ENCODE data around the gene CLASP1. TPM values are rescaled to one million over a fixed set of nuclear protein-coding genes. Genes with fewer than 3 reads are reported as not detected.
"Not testable (repeated sequence)": the region's sequence is repeated elsewhere in the genome, so short reads cannot be mapped to it uniquely, and the experiment has no call there.

CLASP1 gene
- total and polyA plus RNA-seq, 2 experiments from 2014 or later: 16.6 to 56.3 TPM

GRCh38 chr2:121375621-121376159, 273.6 kb downstream of the CLASP1 start (continued):
- TF ChIP-seq, protein P1, sequence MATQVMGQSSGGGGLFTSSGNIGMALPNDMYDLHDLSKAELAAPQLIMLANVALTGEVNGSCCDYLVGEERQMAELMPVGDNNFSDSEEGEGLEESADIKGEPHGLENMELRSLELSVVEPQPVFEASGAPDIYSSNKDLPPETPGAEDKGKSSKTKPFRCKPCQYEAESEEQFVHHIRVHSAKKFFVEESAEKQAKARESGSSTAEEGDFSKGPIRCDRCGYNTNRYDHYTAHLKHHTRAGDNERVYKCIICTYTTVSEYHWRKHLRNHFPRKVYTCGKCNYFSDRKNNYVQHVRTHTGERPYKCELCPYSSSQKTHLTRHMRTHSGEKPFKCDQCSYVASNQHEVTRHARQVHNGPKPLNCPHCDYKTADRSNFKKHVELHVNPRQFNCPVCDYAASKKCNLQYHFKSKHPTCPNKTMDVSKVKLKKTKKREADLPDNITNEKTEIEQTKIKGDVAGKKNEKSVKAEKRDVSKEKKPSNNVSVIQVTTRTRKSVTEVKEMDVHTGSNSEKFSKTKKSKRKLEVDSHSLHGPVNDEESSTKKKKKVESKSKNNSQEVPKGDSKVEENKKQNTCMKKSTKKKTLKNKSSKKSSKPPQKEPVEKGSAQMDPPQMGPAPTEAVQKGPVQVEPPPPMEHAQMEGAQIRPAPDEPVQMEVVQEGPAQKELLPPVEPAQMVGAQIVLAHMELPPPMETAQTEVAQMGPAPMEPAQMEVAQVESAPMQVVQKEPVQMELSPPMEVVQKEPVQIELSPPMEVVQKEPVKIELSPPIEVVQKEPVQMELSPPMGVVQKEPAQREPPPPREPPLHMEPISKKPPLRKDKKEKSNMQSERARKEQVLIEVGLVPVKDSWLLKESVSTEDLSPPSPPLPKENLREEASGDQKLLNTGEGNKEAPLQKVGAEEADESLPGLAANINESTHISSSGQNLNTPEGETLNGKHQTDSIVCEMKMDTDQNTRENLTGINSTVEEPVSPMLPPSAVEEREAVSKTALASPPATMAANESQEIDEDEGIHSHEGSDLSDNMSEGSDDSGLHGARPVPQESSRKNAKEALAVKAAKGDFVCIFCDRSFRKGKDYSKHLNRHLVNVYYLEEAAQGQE (IDR thresholded peaks at IDR 0.05; ENCODE audit: unreplicated experiment): no peak
- TF ChIP-seq POLR2AphosphoS5 (IDR thresholded peaks at IDR 0.05; ENCODE audit: low read depth) (no peak), EZH2phosphoT487 (IDR thresholded peaks at IDR 0.05; ENCODE audit: unreplicated experiment) (no peak)

DNA sequence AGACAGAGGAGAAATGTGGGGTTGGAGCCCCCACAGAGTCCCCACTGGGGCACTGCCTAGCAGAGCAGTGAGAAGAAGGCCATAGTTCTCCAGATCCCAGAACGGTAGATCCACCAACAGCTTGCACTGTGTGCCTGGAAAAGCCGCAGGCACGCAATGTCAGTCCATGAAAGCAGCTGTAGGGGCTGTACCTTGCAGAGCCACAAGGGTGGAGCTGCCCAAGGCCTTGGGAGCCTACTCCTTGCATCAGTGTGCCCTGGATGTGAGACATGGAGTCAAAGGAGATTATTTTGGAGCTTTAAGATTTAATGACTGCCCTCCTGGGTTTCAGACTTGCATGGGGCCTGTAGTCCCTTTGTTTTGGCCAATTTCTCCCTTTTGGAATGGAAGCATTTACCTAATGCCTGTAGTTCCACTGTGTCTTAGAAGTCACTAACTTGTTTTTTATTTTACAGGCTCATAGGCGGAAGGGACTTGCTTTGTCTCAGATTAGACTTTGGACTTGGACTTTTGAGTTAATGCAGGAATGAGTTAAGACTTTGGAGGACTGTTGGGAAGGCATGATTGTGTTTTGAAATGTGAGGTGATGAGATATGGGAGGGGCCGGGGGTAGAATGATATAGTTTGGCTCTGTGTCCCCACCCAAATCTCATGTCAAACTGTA, 274.7 kb downstream of the CLASP1 start:
- H3K36me3 ChIP-seq (ENCODE audit: insufficient read depth): peaks cover 18% of the 10 kb centered on the region
- not testable (repeated sequence) for H4K20me1 ChIP-seq (replicated peaks; ENCODE audit: insufficient read depth); H3K4me1 ChIP-seq (ENCODE audit: insufficient read depth); H3K79me2 ChIP-seq (replicated peaks; ENCODE audit: insufficient read depth); H3K27ac ChIP-seq (ENCODE audit: low read depth); H3K9me3 Mint-ChIP-seq; H2AFZ ChIP-seq; H3K4me3 Mint-ChIP-seq; H3K27ac Mint-ChIP-seq; H3K9me2 ChIP-seq (ENCODE audit: insufficient read depth); DNase-seq (ENCODE audit: low spot score); H3K4me3 ChIP-seq; H3K27me3 ChIP-seq (ENCODE audit: insufficient read depth); H3K27me3 Mint-ChIP-seq (ENCODE audit: insufficient read depth, low read depth, poor library complexity); ATAC-seq; H3K4me2 ChIP-seq; H3F3A ChIP-seq (replicated peaks; ENCODE audit: low read depth); H3K4me1 Mint-ChIP-seq
- H3K36me3 Mint-ChIP-seq (ENCODE audit: low read depth): peaks cover 42% of the 10 kb centered on the region

DNA sequence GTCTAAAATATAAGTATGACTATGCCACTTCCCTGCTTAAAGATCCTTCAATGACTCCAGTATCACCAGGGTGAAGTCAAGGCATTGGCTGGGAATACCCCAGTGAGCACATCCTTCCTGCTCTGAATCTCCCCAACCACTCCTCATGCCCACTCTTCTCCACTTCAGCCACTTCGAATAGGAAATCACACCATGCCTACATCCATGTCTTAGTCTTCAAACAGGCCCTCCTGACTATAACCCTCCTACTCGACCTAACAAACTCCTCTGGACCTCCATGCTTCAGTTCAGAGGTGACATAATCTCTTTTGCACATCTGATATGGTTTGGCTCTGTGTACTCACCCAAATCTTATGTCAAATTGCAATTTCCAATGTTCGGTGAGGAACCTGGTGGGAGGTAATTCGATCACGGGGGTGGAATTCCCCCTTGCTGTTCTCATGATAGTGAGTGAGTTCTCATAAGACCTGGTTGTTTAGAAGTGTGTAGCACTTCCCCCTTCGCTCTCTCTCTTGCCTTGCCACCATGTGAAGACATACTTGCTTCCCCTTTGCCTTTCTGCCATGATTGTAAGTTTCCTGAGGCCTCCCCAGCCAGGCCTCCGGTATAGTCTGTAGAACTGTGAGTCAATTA, 276.4 kb downstream of the CLASP1 start:
- H3K4me1 ChIP-seq (ENCODE audit: insufficient read depth): no peaks in the 10 kb centered on the region
- H3K36me3 Mint-ChIP-seq (ENCODE audit: low read depth): peaks cover 42% of the 10 kb centered on the region
- no peaks in the 10 kb centered on the region for H3K4me1 Mint-ChIP-seq
- H3K4me2 ChIP-seq: no peak overlapping the region
- no peaks in the 10 kb centered on the region; the same call in 2 of the 3 replicates for H3K9me3 Mint-ChIP-seq
- H3K36me3 ChIP-seq (ENCODE audit: insufficient read depth): peaks cover 15% of the 10 kb centered on the region
- no peaks in the 10 kb centered on the region for H3K9me2 ChIP-seq (ENCODE audit: insufficient read depth)
- ATAC-seq: no peak
- H2AFZ ChIP-seq: no peak overlapping the region
- TF ChIP-seq POLR2AphosphoS5 (IDR thresholded peaks at IDR 0.05; ENCODE audit: low read depth) (no peak), JUNB (IDR thresholded peaks at IDR 0.05; ENCODE audit: unreplicated experiment) (no peak), ZNF331 (CRISPR knock-in tag; IDR thresholded peaks at IDR 0.05; ENCODE audit: low read depth) (no peak), EZH2phosphoT487 (IDR thresholded peaks at IDR 0.05; ENCODE audit: unreplicated experiment) (no peak), CREB1 (CRISPR knock-in tag; IDR thresholded peaks at IDR 0.05; ENCODE audit: low read depth) (no peak)
- peaks cover 6% of the 10 kb centered on the region for H3K27me3 Mint-ChIP-seq (ENCODE audit: insufficient read depth, low read depth, poor library complexity)
- no peak for DNase-seq (ENCODE audit: low spot score)
- H3K4me3 Mint-ChIP-seq: no peak overlapping the region
- H3K27ac ChIP-seq (ENCODE audit: low read depth): no peak overlapping the region
- no peaks in the 10 kb centered on the region for H3K27me3 ChIP-seq (ENCODE audit: insufficient read depth)
- H3K4me3 ChIP-seq: no peak overlapping the region
- H3K79me2 ChIP-seq (replicated peaks; ENCODE audit: insufficient read depth): no peaks in the 10 kb centered on the region
- H4K20me1 ChIP-seq (replicated peaks; ENCODE audit: insufficient read depth): no peaks in the 10 kb centered on the region
- H3K27ac Mint-ChIP-seq: no peak overlapping the region
- H3F3A ChIP-seq (replicated peaks; ENCODE audit: low read depth): no peaks in the 10 kb centered on the region
